Esophagus squamous epithelium (tissue), 4 donors: ENCODE data around the gene APBB1.

Experiments
- POLR2A ChIP-seq, 4 donors: fragments of 450-650 bp; IDR thresholded peaks; one replicate each; pipeline ENCODE4 v1.6.1; 2017; ENCODE audit warnings: antibody characterized with exemption in 4 of 4, mild to moderate bottlenecking in 4 of 4, moderate library complexity in 3 of 4
- TF ChIP-seq, protein P1 (sequence below), 6 experiments: fragments of 450-650 bp in 4 of 6; fragments of 200-600 bp in 2 of 6; sonication (generic) in 2 of 6; IDR thresholded peaks; one replicate each; pipeline ENCODE4 v1.5.1; 2016 to 2019; ENCODE audit warnings: antibody characterized with exemption in 6 of 6, mild to moderate bottlenecking in 4 of 6, moderate library complexity in 4 of 6

- TF ChIP-seq, protein P1, sequence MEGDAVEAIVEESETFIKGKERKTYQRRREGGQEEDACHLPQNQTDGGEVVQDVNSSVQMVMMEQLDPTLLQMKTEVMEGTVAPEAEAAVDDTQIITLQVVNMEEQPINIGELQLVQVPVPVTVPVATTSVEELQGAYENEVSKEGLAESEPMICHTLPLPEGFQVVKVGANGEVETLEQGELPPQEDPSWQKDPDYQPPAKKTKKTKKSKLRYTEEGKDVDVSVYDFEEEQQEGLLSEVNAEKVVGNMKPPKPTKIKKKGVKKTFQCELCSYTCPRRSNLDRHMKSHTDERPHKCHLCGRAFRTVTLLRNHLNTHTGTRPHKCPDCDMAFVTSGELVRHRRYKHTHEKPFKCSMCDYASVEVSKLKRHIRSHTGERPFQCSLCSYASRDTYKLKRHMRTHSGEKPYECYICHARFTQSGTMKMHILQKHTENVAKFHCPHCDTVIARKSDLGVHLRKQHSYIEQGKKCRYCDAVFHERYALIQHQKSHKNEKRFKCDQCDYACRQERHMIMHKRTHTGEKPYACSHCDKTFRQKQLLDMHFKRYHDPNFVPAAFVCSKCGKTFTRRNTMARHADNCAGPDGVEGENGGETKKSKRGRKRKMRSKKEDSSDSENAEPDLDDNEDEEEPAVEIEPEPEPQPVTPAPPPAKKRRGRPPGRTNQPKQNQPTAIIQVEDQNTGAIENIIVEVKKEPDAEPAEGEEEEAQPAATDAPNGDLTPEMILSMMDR (IDR thresholded peaks at IDR 0.05), result no peak
- no peak for TF ChIP-seq POLR2A (IDR thresholded peaks at IDR 0.05)
These were observed 28.0 kb downstream of the APBB1 start for GRCh38 chr11:6390718-6391469.
